Tibial artery (tissue), 4 donors: ENCODE measurements around the gene MEX3D.

Experiments
- DNase-seq, 2 donors: peaks; one replicate each; pipeline ENCODE4 v3.0.0-alpha.2; 2019
- H3K27ac ChIP-seq, 2 donors: fragments of 200-600 bp; sonication (generic) in 1 of 2; 1 replicate in 1 of 2; 2 replicates in 1 of 2; pipeline ENCODE4 v1.5.1; 2018 to 2019; ENCODE audit warnings: mild to moderate bottlenecking in 1 of 2
- H3K27me3 ChIP-seq, 2 donors: fragments of 200-600 bp; sonication (generic) in 1 of 2; one replicate each; pipeline versions ENCODE4 v1.5.1 to v1.6.0; 2016 to 2019
- H3K36me3 ChIP-seq, 3 donors: fragments of 200-600 bp; sonication (generic) in 2 of 3; one replicate each; pipeline ENCODE4 v1.5.1; 2016 to 2019; ENCODE audit warnings: mild to moderate bottlenecking in 2 of 3
- H3K4me1 ChIP-seq, 4 donors: fragments of 200-600 bp; sonication (generic) in 2 of 4; 1 replicate in 3 of 4; 2 replicates in 1 of 4; pipeline ENCODE4 v1.5.1; 2016 to 2019
- H3K4me3 ChIP-seq, 2 donors: fragments of 200-600 bp; sonication (generic) in 1 of 2; 1 replicate in 1 of 2; 2 replicates in 1 of 2; pipeline ENCODE4 v1.5.1; 2018 to 2019; ENCODE audit warnings: mild to moderate bottlenecking in 2 of 2
- H3K9me3 ChIP-seq, 3 donors: fragments of 200-600 bp; sonication (generic) in 1 of 3; one replicate each; pipeline ENCODE4 v1.5.1; 2016 to 2019
- intact Hi-C: fragments of 100-400 bp; cut with DNase I; formaldehyde crosslinking; loops from one replicate; pipeline ENCODE4 v1.15.0; 2023; ENCODE audit warnings: low total_unique reads
- TF ChIP-seq, protein P1 (sequence below), 2 experiments: fragments of 200-600 bp in 1 of 2; fragments of 450-650 bp in 1 of 2; IDR thresholded peaks; one replicate each; pipeline ENCODE4 v1.5.1; 2017 to 2019; ENCODE audit warnings: antibody characterized with exemption in 2 of 2, mild to moderate bottlenecking in 1 of 2, moderate library complexity in 1 of 2

The MEX3D gene

GRCh38 chr19:1592024-1592754 lies 24.1 kb upstream of the MEX3D start:
- Histone ChIP-seq H3K4me3 (peak overlapping the region; percentile 58 to 71), H3K36me3 (peaks cover 4 to 29% (median 9%) of the 10 kb centered on the region in 3 donors), H3K27me3 (no peaks in the 10 kb centered on the region), H3K4me1 (peaks cover 0 to 33% (median 23%) of the 10 kb centered on the region in 4 donors), H3K9me3 (no peaks in the 10 kb centered on the region), H3K27ac (peak overlapping the region; percentile 83 to 89)
- intact Hi-C loops: no loop called here
- DNase-seq: peak; percentile 74 to 90
- TF ChIP-seq, protein P1, sequence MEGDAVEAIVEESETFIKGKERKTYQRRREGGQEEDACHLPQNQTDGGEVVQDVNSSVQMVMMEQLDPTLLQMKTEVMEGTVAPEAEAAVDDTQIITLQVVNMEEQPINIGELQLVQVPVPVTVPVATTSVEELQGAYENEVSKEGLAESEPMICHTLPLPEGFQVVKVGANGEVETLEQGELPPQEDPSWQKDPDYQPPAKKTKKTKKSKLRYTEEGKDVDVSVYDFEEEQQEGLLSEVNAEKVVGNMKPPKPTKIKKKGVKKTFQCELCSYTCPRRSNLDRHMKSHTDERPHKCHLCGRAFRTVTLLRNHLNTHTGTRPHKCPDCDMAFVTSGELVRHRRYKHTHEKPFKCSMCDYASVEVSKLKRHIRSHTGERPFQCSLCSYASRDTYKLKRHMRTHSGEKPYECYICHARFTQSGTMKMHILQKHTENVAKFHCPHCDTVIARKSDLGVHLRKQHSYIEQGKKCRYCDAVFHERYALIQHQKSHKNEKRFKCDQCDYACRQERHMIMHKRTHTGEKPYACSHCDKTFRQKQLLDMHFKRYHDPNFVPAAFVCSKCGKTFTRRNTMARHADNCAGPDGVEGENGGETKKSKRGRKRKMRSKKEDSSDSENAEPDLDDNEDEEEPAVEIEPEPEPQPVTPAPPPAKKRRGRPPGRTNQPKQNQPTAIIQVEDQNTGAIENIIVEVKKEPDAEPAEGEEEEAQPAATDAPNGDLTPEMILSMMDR (IDR thresholded peaks at IDR 0.05): no peak

GRCh38 chr19:1591421-1592023 lies 23.4 kb upstream of the MEX3D start:
- Histone ChIP-seq H3K36me3 (peaks cover 2 to 23% (median 3%) of the 10 kb centered on the region in 3 donors), H3K4me1 (peaks cover 0 to 33% (median 23%) of the 10 kb centered on the region in 4 donors), H3K4me3 (peak overlapping the region; percentile 58 to 71), H3K9me3 (no peaks in the 10 kb centered on the region), H3K27ac (peak overlapping the region; percentile 83 to 89), H3K27me3 (no peaks in the 10 kb centered on the region)
- intact Hi-C loops: no loop called here
- TF ChIP-seq, protein P1 (IDR thresholded peaks at IDR 0.05): no peak
- no peak for DNase-seq

- intact Hi-C loops: no loop called here
- peaks cover 0 to 19% (median 0%) of the 10 kb centered on the region in 3 donors for H3K36me3 ChIP-seq
- peaks cover 0 to 37% (median 23%) of the 10 kb centered on the region in 4 donors for H3K4me1 ChIP-seq
- H3K9me3 ChIP-seq: no peaks in the 10 kb centered on the region
- H3K4me3 ChIP-seq: peak overlapping the region; percentile 58 to 71
- H3K27ac ChIP-seq: peak overlapping the region; percentile 83 to 89
- TF ChIP-seq, protein P1 (IDR thresholded peaks at IDR 0.05): no peak
- no peaks in the 10 kb centered on the region for H3K27me3 ChIP-seq
- no peak for DNase-seq
Measured at GRCh38 chr19:1590641-1591397, 22.7 kb upstream of the MEX3D start.

DNA sequence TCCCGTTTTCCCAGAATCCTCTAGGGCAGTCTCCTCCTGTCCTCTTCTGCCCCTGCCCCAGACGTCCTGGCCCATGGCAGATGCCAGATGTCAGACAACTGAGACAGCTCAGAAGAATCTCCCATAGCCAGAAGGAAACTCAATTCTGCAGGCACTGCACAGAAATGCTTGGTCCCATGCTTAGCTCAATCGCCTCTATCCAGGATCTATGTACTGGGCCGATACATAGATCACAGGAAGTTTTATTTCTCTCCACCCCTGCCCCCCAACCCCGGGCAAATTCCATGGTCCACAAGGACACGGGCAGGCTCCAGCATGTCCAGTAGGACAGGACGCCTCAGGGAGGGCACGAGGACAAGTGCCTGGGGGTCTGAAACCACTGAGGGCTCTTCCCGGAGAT lies 19.7 kb upstream of the MEX3D start:
- DNase-seq: no peak
- H3K4me1 ChIP-seq: peaks cover 0 to 28% (median 17%) of the 10 kb centered on the region in 4 donors

DNA sequence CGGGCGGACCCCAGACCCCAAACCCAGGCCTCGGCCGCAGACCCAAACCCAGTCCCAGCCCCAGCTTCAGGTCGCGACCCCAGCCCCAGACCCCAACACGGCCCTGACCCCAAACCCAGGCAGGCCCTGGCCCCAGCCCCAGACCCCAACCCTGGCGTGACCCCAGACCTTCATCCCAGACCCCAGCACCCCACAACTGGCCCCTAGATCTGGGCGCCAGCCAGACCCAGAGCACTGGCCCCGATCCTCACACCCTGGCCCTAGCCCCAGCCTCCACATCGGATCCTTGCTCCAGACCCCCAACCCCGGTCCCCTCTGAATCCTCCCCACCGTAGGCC lies 17.1 kb upstream of the MEX3D start:
- no peak overlapping the region for H3K4me3 ChIP-seq
- H3K36me3 ChIP-seq: peaks cover 35 to 54% (median 47%) of the 10 kb centered on the region in 3 donors
- no peaks in the 10 kb centered on the region for H3K9me3 ChIP-seq
- no peaks in the 10 kb centered on the region for H3K27me3 ChIP-seq
- no peak for DNase-seq
- TF ChIP-seq, protein P1 (IDR thresholded peaks at IDR 0.05): no peak
- intact Hi-C loops: no loop called here
- peaks cover 0 to 10% (median 2%) of the 10 kb centered on the region in 4 donors for H3K4me1 ChIP-seq
- H3K27ac ChIP-seq: no peak overlapping the region

More for the DNA sequence above, 19.7 kb upstream of the MEX3D start:
- H3K27ac ChIP-seq: no peak overlapping the region
- intact Hi-C loops: no loop called here
- peaks cover 11 to 28% (median 20%) of the 10 kb centered on the region in 3 donors for H3K36me3 ChIP-seq
- H3K27me3 ChIP-seq: no peaks in the 10 kb centered on the region
- TF ChIP-seq, protein P1 (IDR thresholded peaks at IDR 0.05): no peak
- H3K9me3 ChIP-seq: no peaks in the 10 kb centered on the region
- no peak overlapping the region for H3K4me3 ChIP-seq
